ENCODE results near the gene PPP1CA.

Gene PPP1CA

GRCh38 chr11:67373648-67374570, 27.7 kb downstream of the PPP1CA start:
- TF ChIP-seq EZH2 (IDR thresholded peaks at IDR 0.05; ENCODE audit: borderline replicate concordance, low read depth, low read length, severe bottlenecking) (no peak), CTCF (IDR thresholded peaks at IDR 0.05; ENCODE audit: borderline replicate concordance, extremely low read depth, low read length, poor library complexity, severe bottlenecking) (peak; percentile 25)
- Histone ChIP-seq H3K4me1 (ENCODE audit: insufficient read depth, low read length) (peaks cover 37% of the 10 kb centered on the region), H4K20me1 (ENCODE audit: insufficient read depth, low read length) (peaks cover 34% of the 10 kb centered on the region), H3K9ac (ENCODE audit: low read depth, low read length) (peak overlapping the region; percentile 63), H2AFZ (ENCODE audit: low read depth, low read length) (no peak overlapping the region; the same call in 1 of the 2 replicates), H3K9me3 (ENCODE audit: insufficient read depth, low read length, severe bottlenecking) (no peaks in the 10 kb centered on the region), H3K27me3 (ENCODE audit: insufficient read depth, low read length, poor library complexity) (peaks cover 72% of the 10 kb centered on the region), H3K4me2 (ENCODE audit: insufficient read depth, low read length) (peak overlapping the region; percentile 88), H3K79me2 (ENCODE audit: insufficient read depth, low read length) (no peaks in the 10 kb centered on the region), H3K36me3 (ENCODE audit: insufficient read depth, low read length) (no peaks in the 10 kb centered on the region), H3K27ac (ENCODE audit: low read length) (no peak overlapping the region), H3K4me3 (ENCODE audit: low read depth in 1 of 2, low read length in 2 of 2) (peak overlapping the region; percentile 33 to 54; a peak in 3 of 4 replicates)
- DNase-seq (peak; percentile 78), ATAC-seq (ENCODE audit: insufficient read depth, low read depth) (peak; percentile 52)

GRCh38 chr11:67372993-67373647, 28.5 kb downstream of the PPP1CA start, which contains the start of gene CLCF1:
TSS of gene CLCF1 (minus strand) at chr11:67373598. CDS start at chr11:67373539, 59 bp downstream.
- DNase-seq = no peak
- peaks cover 37% of the 10 kb centered on the region for H3K4me1 ChIP-seq (ENCODE audit: insufficient read depth, low read length)
- H3K9me3 ChIP-seq (ENCODE audit: insufficient read depth, low read length, severe bottlenecking) = no peaks in the 10 kb centered on the region
- no peak for TF ChIP-seq CTCF (IDR thresholded peaks at IDR 0.05; ENCODE audit: borderline replicate concordance, extremely low read depth, low read length, poor library complexity, severe bottlenecking)
- peak; percentile 99 for TF ChIP-seq EZH2 (IDR thresholded peaks at IDR 0.05; ENCODE audit: borderline replicate concordance, low read depth, low read length, severe bottlenecking)
- no peaks in the 10 kb centered on the region for H3K36me3 ChIP-seq (ENCODE audit: insufficient read depth, low read length)
- peaks cover 34% of the 10 kb centered on the region for H4K20me1 ChIP-seq (ENCODE audit: insufficient read depth, low read length)
- H3K4me2 ChIP-seq (ENCODE audit: insufficient read depth, low read length) = peak within 1 kb of the TSS; percentile 88
- H3K4me3 ChIP-seq (ENCODE audit: low read depth in 1 of 2, low read length in 2 of 2) = peak within 1 kb of the TSS; percentile 33 to 54; a peak in 3 of 4 replicates
- H3K27me3 ChIP-seq (ENCODE audit: insufficient read depth, low read length, poor library complexity) = peaks cover 76% of the 10 kb centered on the region
- ATAC-seq (ENCODE audit: insufficient read depth, low read depth) = peak; percentile 39
- no peaks in the 10 kb centered on the region for H3K79me2 ChIP-seq (ENCODE audit: insufficient read depth, low read length)
- H3K9ac ChIP-seq (ENCODE audit: low read depth, low read length) = peak within 1 kb of the TSS; percentile 63
- H2AFZ ChIP-seq (ENCODE audit: low read depth, low read length) = peak within 1 kb of the TSS; percentile 29
- no peak within 1 kb of the TSS for H3K27ac ChIP-seq (ENCODE audit: low read length)

GRCh38 chr11:67372321-67372992, 29.2 kb downstream of the PPP1CA start:
- H3K4me2 ChIP-seq (ENCODE audit: insufficient read depth, low read length) = peak overlapping the region; percentile 88
- ATAC-seq (ENCODE audit: insufficient read depth, low read depth) (peak; percentile 15; the same call in 1 of the 3 replicates), DNase-seq (no peak)
- no peak for TF ChIP-seq CTCF (IDR thresholded peaks at IDR 0.05; ENCODE audit: borderline replicate concordance, extremely low read depth, low read length, poor library complexity, severe bottlenecking)
- TF ChIP-seq EZH2 (IDR thresholded peaks at IDR 0.05; ENCODE audit: borderline replicate concordance, low read depth, low read length, severe bottlenecking) = peak; percentile 17
- H3K4me3 ChIP-seq (ENCODE audit: low read depth in 1 of 2, low read length in 2 of 2) = peak overlapping the region in 1 of 2 experiments; percentile 54; a peak in 2 of 4 replicates
- H2AFZ ChIP-seq (ENCODE audit: low read depth, low read length) = no peak overlapping the region
- H4K20me1 ChIP-seq (ENCODE audit: insufficient read depth, low read length) = peaks cover 34% of the 10 kb centered on the region
- H3K27me3 ChIP-seq (ENCODE audit: insufficient read depth, low read length, poor library complexity) = peaks cover 76% of the 10 kb centered on the region
- H3K36me3 ChIP-seq (ENCODE audit: insufficient read depth, low read length) = no peaks in the 10 kb centered on the region
- H3K27ac ChIP-seq (ENCODE audit: low read length) = no peak overlapping the region
- peaks cover 37% of the 10 kb centered on the region for H3K4me1 ChIP-seq (ENCODE audit: insufficient read depth, low read length)
- H3K9ac ChIP-seq (ENCODE audit: low read depth, low read length) = peak overlapping the region; percentile 63; the same call in 1 of the 2 replicates
- no peaks in the 10 kb centered on the region for H3K79me2 ChIP-seq (ENCODE audit: insufficient read depth, low read length)
- H3K9me3 ChIP-seq (ENCODE audit: insufficient read depth, low read length, severe bottlenecking) = no peaks in the 10 kb centered on the region
